Measurements from ENCODE around the gene SETD7. TPM values are rescaled to one million over a fixed set of nuclear protein-coding genes. Genes with fewer than 3 reads are reported as not detected.

Gene SETD7
- total RNA-seq, 1 experiment from 2014 or later: 60.4 TPM

DNA sequence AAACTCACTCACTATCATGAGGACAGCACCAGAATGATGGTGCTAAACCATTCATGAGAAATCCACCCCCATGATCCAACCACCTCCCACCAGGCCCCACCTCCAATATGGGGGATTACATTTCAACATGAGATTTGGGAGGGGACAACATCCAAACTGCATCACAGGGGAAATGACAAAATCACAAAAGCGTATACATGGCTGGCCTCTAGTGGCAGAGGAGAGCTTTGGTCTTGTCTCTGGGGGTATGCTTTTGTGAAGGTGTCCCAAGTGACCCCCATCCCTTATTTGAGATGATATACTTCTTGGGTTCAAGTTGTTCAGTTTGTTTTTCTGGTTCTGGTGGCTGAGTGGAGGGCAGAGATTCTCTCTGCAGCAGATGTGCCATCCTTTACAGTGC, 8.5 kb upstream of the SETD7 start:
- Mint-ChIP-seq H3K27me3 (ENCODE audit: insufficient read depth, unreplicated experiment) (no peaks in the 10 kb centered on the region), H3K9me3 (ENCODE audit: unreplicated experiment) (no peaks in the 10 kb centered on the region), H3K4me1 (ENCODE audit: insufficient read depth, unreplicated experiment) (peaks cover 13% of the 10 kb centered on the region), H3K27ac (ENCODE audit: low read depth, unreplicated experiment) (no peak overlapping the region), H3K36me3 (ENCODE audit: insufficient read depth, unreplicated experiment) (no peaks in the 10 kb centered on the region), H3K4me3 (ENCODE audit: unreplicated experiment) (no peak overlapping the region)
- TF ChIP-seq, protein P1, sequence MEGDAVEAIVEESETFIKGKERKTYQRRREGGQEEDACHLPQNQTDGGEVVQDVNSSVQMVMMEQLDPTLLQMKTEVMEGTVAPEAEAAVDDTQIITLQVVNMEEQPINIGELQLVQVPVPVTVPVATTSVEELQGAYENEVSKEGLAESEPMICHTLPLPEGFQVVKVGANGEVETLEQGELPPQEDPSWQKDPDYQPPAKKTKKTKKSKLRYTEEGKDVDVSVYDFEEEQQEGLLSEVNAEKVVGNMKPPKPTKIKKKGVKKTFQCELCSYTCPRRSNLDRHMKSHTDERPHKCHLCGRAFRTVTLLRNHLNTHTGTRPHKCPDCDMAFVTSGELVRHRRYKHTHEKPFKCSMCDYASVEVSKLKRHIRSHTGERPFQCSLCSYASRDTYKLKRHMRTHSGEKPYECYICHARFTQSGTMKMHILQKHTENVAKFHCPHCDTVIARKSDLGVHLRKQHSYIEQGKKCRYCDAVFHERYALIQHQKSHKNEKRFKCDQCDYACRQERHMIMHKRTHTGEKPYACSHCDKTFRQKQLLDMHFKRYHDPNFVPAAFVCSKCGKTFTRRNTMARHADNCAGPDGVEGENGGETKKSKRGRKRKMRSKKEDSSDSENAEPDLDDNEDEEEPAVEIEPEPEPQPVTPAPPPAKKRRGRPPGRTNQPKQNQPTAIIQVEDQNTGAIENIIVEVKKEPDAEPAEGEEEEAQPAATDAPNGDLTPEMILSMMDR (IDR thresholded peaks at IDR 0.05; ENCODE audit: unreplicated experiment): no peak
- CTCF ChIA-PET: interaction anchor here (0.7 kb wide), 1 partner anchor 63 kb away, joined by 3 read pairs; no protein-coding TSS in a partner anchor
- BruUV-seq (replicated peaks): no TSS peak
- DNase-seq (ENCODE audit: unreplicated experiment): no peak
- POLR2A ChIA-PET: interaction anchor here (0.8 to 7.4 kb wide), 2 partner anchors 9 to 289 kb away, joined by 4 to 72 read pairs; partner anchors contain the start of gene SETD7
- intact Hi-C loops (cut with micrococcal nuclease): no loop called here

DNA sequence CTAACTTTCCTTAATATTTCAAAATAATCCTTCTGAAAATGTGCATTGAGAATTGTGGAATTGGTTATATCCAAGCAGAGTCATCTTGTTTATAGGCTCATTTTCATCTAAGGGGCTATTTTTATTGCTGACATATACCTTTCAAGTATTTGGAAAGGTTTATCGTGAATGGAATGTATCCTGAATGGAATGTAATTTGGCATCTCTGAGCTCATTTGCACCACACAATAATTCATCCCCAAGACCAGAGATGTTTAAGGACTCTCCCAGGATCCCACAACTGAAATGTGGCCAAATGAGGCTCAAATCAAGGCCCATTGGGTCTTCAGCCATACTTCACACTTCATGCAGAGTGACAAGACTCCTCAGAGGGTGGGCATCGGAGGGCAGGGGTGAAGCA, 7.5 kb upstream of the SETD7 start:
- TF ChIP-seq, protein P1 (IDR thresholded peaks at IDR 0.05; ENCODE audit: unreplicated experiment): no peak
- ChIA-PET CTCF (interaction anchor here (0.7 kb wide), 1 partner anchor 136 kb away, joined by 3 read pairs; no protein-coding TSS in a partner anchor), POLR2A (interaction anchor here (7.4 kb wide), 1 partner anchor 8 kb away, joined by 72 read pairs; the partner anchor contains the start of gene SETD7)
- H3K36me3 Mint-ChIP-seq (ENCODE audit: insufficient read depth, unreplicated experiment): no peaks in the 10 kb centered on the region
- no peak for DNase-seq (ENCODE audit: unreplicated experiment)
- no peaks in the 10 kb centered on the region for H3K27me3 Mint-ChIP-seq (ENCODE audit: insufficient read depth, unreplicated experiment)
- no TSS peak for BruUV-seq (replicated peaks)
- H3K27ac Mint-ChIP-seq (ENCODE audit: low read depth, unreplicated experiment): no peak overlapping the region
- no peaks in the 10 kb centered on the region for H3K9me3 Mint-ChIP-seq (ENCODE audit: unreplicated experiment)
- intact Hi-C loops (cut with micrococcal nuclease): no loop called here
- peaks cover 9% of the 10 kb centered on the region for H3K4me1 Mint-ChIP-seq (ENCODE audit: insufficient read depth, unreplicated experiment)
- no peak overlapping the region for H3K4me3 Mint-ChIP-seq (ENCODE audit: unreplicated experiment)

DNA sequence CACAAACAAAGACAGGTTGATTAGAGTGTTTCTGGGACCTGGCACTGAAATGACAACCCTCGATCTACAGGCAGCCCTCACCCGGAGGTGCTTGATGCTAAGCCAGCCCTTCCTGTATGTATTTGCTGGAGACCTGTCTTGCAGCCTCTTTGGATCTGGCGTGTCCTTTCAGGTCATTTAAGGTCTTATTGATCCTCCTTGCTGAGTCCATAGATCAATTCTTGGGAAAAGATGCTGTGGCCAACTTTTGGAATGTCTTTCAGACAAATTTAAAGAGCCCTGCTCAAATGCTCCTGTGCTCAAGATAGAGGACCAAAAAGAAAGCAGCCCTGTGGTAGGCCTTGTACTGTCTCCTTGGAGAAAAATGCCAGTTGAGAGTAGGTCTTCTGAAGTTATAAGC, 6.8 kb upstream of the SETD7 start:
- H3K4me1 Mint-ChIP-seq (ENCODE audit: insufficient read depth, unreplicated experiment): peaks cover 5% of the 10 kb centered on the region
- no peaks in the 10 kb centered on the region for H3K36me3 Mint-ChIP-seq (ENCODE audit: insufficient read depth, unreplicated experiment)
- BruUV-seq (replicated peaks): no TSS peak
- CTCF ChIA-PET: interaction anchor here (0.7 kb wide), 1 partner anchor 136 kb away, joined by 3 read pairs; no protein-coding TSS in a partner anchor
- DNase-seq (ENCODE audit: unreplicated experiment): no peak
- no peak overlapping the region for H3K27ac Mint-ChIP-seq (ENCODE audit: low read depth, unreplicated experiment)
- no peaks in the 10 kb centered on the region for H3K27me3 Mint-ChIP-seq (ENCODE audit: insufficient read depth, unreplicated experiment)
- intact Hi-C loops (cut with micrococcal nuclease): no loop called here
- H3K4me3 Mint-ChIP-seq (ENCODE audit: unreplicated experiment): no peak overlapping the region
- POLR2A ChIA-PET: interaction anchor here (7.4 kb wide), 1 partner anchor 8 kb away, joined by 72 read pairs; the partner anchor contains the start of gene SETD7
- TF ChIP-seq, protein P1 (IDR thresholded peaks at IDR 0.05; ENCODE audit: unreplicated experiment): no peak
- H3K9me3 Mint-ChIP-seq (ENCODE audit: unreplicated experiment): no peaks in the 10 kb centered on the region

DNA sequence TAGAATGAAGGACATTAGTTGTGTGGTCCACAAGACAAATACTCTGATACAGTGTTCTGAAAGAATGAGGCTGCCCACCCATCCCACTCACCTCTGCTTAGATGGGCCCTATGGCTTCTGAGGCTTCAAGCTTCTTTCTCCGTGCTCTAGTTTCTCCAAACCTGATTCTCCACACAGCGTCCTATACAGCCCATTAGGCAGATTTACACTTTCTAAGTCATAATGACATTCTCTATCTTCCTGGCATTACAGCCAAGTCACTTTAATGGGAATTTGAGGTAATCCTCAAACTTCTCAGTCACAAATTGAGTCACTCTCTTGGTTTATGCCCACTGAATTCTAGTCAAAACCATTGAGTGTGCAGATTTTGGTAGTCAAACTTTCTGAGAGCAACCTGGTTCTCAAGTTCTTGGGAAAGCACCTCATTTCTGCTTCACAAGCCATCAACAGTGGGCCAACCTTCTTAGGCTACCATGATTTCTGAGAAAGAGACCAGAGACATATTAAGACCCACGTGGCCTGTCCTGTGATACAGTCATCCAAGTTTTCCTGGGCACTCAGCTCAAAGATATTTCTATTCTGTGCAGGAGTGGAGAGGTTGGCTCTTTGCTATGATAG, 6.2 kb upstream of the SETD7 start:
- no peaks in the 10 kb centered on the region for H3K36me3 Mint-ChIP-seq (ENCODE audit: insufficient read depth, unreplicated experiment)
- POLR2A ChIA-PET: no interaction called here

More for the DNA sequence above, 6.2 kb upstream of the SETD7 start:
- intact Hi-C loops (cut with micrococcal nuclease): no loop called here
- H3K27ac Mint-ChIP-seq (ENCODE audit: low read depth, unreplicated experiment): no peak overlapping the region
- CTCF ChIA-PET: no interaction called here
- BruUV-seq (replicated peaks): no TSS peak
- no peak for DNase-seq (ENCODE audit: unreplicated experiment)
- no peak overlapping the region for H3K4me3 Mint-ChIP-seq (ENCODE audit: unreplicated experiment)
- no peaks in the 10 kb centered on the region for H3K27me3 Mint-ChIP-seq (ENCODE audit: insufficient read depth, unreplicated experiment)
- H3K9me3 Mint-ChIP-seq (ENCODE audit: unreplicated experiment): no peaks in the 10 kb centered on the region
- TF ChIP-seq, protein P1 (IDR thresholded peaks at IDR 0.05; ENCODE audit: unreplicated experiment): no peak
- peaks cover 5% of the 10 kb centered on the region for H3K4me1 Mint-ChIP-seq (ENCODE audit: insufficient read depth, unreplicated experiment)

All from MCF 10A (cell line).